HG03378 (cell line): ENCODE data around the gene ARHGAP20.

Experiments
- ATAC-seq: cut with Tn5 transposase; IDR thresholded peaks from one replicate; pipeline ENCODE4 v1.9.1; 2021; ENCODE audit warnings: mild to moderate bottlenecking, moderate library complexity; ENCODE audit not compliant: unreplicated experiment

ARHGAP20 gene, protein sequence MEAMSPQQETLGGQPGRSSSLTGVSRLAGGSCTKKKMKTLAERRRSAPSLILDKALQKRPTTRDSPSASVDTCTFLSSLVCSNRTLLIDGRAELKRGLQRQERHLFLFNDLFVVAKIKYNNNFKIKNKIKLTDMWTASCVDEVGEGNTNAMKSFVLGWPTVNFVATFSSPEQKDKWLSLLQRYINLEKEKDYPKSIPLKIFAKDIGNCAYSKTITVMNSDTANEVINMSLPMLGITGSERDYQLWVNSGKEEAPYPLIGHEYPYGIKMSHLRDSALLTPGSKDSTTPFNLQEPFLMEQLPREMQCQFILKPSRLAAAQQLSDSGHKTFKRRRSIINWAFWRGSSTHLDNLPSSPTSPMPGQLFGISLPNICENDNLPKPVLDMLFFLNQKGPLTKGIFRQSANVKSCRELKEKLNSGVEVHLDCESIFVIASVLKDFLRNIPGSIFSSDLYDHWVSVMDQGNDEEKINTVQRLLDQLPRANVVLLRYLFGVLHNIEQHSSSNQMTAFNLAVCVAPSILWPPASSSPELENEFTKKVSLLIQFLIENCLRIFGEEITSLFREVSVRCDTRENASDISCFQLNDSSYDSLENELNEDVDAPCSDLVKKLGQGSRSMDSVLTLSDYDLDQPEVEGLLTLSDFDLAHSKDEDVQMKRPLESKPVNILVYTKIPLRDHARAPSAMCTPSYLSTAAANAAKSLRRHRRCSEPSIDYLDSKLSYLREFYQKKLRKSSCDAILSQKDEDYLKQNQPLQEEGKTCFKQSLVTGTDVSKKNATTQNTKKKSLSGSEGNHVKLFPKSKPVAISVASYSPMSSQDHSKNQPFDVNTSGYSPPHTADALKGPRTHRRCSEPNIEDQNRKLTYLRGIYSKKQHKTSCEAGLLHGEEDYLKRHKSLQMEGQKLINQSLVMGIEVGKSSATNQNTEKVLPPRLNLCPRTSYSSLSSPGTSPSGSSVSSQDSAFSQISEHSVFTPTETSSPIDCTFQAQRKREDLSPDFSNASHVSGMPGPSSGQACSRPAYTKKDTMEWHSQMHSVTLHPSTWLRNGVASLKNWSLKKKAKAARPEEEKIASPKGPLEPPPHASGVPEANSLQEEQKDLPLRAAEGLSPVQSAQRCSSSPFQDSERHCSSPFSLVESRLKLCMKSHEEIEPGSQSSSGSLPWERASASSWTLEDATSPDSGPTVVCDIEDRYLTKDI

DNA sequence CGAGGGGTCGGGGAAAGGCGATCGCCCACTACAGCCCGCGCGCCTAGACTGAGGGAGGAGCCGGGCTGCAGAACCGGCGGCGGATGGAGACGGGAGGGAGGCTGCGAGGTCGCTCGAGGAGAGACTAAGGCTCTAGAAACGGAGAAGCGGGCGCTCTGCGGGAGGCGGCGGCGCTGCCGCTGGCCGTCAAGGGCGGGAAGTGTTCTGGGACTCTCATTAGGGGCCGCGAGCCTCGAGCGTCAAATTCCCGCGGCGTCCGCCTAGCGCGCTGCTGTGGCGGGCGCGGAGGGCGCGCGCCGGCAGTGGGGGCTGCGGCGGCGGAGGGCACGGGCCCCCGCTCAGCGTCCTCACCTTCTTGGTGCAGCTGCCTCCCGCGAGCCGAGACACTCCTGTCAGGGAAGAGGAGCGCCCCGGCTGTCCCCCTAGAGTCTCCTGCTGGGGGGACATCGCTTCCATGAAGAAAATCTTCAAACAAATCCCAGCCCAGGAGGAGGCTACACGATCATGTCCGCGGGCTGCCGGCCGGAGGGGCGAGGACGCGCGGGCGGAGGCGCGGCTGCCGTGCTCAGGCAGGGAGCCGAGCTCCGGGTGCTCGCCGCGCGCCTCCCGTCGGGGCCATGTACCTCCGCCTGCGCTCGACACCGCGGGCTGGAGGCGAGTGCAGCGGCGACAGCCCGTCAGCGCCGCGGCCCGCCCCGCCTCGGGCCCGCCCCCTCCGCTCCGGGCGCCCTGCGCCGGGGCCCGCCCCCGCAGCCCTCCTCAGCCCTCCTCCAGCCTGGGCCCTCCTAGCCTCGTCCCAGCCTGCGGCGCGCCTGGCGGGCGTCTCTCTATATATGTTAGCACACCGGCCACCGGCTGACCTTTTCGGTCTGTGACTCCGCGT is at the start of gene ARHGAP20:
Gene ARHGAP20, minus strand, starts transcription at position 662 of the 883 bp plus-strand sequence. Its CDS starts 206 bp downstream, at position 456.
- ATAC-seq = peak; percentile 51

DNA sequence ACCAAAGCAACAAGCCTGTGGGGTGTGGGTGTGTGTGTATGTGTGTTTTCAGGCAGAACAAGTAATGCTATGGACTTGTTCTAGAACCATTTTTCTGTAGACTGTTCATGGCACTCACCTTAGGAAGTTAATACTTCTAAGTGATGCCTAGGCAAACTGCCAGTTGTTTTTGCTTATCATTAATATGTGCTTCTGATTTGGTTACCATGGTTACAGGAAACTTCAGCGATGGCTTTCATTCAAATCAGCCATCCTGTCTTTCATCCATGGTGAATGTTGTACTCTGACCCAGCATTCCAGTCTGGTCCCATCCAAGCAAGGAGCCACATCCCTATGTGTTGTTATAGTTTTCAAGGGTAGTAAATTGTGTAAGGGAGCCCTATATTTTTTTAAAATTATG is 49.8 kb upstream of the ARHGAP20 start:
- ATAC-seq = no peak

DNA sequence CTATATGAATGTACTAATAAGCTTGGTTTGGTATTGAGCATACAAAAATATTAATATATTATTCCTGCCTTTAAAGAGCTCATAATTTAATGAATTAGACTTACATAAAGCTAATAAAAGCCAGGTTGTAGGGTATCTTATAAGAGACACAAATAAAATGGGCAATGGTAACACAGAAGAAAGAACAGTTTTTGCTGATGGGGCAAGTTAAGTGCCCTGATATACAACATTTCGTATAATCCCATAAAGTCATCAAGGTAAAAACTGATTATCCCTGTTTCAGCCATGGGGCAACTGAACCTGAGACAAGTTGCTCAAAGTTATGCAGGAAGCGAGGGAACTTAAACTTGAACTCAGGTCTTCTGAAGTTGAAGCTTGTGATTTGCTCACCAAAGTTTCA is 48.9 kb upstream of the ARHGAP20 start:
- ATAC-seq = no peak

DNA sequence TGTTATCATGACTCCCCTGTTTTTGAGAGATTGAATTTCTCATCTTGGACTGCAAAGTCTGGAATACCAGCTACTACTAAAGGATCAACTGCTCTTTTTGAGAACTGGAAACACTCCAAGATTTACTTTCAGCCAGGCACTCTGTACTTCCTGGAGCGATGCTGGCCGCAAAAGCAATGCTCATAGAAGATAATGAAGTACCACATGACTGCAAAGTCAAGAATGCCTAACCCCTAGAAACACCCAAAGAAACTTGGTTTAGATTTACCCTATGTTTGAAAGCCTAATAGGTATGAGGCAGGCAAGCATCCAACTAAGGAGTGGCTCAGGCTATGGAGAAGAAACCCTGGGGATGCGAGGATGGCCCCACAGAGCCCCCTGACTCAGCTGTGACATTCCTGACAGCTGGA is 47.7 kb upstream of the ARHGAP20 start:
- no peak for ATAC-seq

DNA sequence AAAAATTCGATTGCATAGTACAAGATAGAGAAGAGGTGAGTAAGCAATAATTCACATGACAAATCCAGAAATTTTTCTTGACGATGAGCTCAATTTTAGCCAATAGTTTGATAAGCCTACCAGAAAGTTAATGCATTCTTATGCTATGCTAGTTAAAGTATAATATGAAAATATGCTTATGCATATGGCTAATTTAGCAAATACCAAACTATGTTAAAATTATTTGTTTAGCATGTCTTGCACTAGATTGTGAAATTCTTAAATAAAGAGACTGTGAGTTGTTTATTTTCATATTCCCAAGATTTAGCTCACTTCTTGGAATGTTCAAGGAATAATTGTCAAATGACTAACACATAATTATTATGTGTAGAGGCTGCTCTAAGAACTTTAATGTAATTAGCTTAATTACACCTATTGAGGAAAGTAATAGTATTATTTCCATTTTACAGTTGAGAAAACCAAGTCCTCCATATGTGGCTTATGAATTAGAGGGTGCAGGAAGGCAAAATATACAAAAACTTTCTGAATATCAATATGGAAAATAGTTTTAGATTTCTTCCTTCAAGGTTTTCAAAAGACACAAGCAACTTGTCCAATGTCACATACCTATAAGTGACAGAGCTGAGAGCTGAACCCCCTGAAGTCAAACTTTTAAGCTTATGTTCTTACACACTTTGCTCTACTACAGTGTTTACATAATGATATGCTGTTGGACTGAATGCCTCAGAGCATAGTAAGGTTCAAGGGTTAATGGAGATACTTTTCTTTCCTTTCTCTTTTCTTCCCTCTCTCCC is 45.9 kb upstream of the ARHGAP20 start:
- ATAC-seq = no peak

DNA sequence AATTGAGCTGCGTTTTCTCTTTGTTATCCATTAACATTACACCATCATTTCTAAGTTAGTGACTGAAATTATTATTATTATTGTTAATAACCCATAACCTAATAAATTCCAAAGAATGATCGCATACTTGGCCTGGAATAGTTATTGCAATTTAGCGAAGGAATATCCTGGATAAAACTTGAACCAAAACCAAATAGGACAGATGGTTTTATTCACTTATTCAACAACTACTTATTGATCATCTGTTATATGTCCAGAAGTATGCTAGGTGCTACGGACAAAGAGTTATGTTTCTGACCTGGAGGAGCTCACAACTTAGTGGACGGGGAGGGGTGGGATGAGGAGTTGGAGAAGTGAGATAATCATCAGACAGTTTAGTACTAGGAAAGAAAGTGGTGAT is 44.8 kb upstream of the ARHGAP20 start:
- no peak for ATAC-seq

DNA sequence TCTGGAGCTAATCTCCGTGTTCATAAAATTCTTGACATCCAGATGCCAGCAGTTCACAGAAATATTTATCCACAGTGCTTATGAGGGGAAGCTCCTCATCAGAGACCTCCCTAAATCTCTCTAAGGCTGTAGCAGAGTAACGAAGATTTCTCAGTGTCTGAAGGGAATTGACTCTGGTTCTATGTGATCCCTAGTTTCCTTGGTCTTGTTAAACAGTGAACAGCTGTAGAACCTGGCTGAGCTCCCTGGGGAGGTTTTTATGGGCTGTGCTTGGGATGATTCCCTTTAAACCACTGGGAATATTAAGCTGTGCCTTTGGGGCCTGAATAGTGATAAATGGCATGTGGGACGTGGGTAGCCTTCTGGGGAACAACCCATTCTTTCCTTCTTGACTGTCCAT is 43.7 kb upstream of the ARHGAP20 start:
- ATAC-seq = no peak

DNA sequence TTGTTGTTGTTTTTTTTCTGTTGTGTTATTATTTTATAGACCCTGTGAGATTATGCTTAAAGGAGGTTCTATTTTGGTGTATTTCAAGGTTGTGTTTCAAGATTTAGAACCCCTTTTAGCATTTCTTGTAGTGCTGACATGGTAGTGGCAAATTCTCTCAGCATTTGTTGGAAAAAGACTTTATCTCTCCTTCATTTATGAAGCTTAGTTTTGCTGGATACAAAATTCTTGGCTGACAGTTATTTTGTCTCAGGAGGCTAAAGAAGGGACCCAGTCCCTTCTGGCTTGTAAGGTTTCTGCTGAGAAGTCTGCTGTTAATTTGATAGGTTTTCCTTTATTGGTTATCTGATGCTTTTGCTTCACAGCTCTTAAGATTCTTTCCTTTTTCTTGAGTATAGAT is 40.7 kb upstream of the ARHGAP20 start:
- ATAC-seq = no peak

DNA sequence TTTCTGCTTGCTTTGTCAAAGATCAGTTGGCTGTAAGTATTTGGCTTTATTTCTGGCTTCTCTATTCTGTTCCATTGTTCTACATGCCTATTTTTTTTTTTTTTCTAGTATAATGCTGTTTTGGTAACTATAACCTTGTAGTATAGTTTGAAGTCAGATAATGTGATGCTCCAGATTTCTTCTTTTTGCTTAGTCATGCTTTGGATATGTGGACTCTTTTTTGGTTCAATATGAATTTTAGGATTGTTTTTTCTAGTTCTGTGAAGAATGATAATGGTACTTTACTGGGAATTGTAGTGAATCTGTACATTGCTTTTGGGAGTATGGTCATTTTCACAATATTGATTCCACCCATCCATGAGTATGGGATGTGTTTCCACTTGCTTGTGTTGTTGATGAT is 37.9 kb upstream of the ARHGAP20 start:
- no peak for ATAC-seq

DNA sequence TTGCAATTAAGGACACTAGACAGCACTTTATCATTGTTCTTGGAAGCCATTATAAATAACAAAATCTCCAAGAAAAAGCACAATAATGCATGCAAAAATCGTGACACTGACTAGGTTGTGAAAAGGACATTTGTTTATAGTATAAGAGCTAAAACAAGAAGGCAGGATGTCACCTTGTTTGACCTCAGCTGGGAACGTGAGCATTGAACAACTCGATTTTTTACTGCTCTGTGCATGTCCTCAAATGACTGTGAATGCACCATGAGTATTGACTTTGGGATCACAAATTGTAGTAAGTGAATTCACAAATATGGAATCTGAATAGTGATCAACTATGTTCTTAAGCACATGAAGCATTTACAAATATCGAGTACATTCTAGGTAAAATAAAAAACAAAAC is 35.3 kb upstream of the ARHGAP20 start:
- no peak for ATAC-seq

DNA sequence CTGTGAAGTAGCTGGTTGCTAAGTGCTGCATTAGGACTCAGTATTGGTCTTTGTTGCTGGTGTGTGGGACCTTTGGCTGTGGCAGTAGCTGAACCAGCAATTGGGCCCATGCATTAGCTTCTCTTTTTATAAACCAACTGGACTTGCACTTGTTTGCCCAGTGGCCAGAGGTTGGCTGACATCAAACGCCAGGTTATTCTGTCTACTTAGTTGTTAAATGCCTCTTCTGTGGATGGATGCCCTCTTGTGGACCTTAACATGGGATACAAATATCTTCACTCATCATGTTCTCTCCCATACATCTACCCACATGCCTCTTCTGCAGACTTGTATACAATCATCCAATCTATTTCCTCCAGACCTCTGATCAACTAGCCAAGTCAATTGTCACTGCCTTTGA is 26.4 kb upstream of the ARHGAP20 start:
- no peak for ATAC-seq

DNA sequence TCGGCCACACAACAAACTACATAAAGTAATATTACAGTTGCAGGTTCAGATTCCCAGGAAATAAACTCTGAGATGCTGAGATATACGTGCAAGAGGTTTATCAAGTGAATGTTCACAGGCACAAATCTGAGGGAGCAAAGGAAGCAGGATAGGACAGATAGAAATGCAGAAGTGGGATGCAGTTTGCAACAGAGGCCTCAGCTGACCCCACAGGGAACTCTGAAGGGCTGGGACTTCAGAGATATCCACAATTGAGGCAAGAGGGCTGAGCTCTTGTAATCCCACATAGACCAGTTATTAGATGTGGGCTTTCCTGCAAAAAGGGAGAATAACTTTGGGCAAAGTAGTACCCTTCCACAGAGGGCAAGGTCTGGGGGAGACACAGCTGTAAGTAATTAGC is 25.4 kb upstream of the ARHGAP20 start:
- ATAC-seq = no peak

DNA sequence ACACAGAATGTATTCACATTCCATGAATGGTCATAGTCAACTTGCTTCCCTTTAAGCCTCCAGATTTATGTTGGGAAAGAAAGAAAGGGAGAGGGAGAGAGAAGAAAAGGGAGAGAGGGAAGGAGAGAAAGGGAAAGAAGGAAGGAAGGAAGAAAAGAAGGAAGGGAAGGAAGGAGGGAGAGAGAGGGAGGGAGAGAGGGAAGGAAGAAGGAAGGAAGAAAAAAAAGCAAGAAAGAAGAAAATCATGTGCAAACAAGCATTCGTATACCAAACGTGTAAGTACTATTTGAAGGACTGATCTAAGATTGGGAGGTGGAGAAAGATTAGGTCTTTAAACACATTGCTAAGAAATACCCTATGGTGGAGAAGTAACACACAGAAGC is 23.9 kb upstream of the ARHGAP20 start:
- ATAC-seq = no peak

DNA sequence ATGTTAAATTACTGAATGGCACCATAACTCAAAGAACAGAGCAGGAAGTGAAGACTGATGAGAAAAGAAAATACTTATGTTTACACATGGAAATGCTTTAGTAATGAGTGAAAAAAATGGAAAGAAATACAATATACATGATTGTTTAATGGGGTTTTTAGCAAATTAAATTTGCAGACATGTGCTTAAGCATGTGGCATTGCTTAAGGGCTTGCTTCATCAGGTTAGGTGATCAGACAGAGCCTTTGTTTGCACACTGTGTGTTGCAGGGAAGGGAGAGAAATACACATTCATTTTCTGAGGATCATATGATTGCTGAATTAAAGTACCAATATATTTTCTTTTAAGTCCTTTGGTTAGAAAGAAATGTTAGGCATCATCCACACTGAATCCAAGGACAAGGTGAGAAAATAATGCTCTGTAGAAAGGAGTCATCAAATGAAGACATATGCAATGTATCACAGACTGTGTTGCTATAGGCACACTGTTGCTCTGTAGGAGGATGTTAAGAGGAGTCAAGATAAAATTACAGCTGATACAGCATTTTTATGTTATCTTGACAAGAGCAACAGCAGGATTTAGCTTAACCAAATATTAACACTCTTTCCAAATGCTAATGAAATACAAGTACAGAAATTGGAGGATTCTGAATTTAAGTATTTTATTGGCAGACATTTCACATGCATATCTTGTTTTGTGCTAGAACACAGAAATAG is 23.4 kb upstream of the ARHGAP20 start:
- ATAC-seq = no peak

DNA sequence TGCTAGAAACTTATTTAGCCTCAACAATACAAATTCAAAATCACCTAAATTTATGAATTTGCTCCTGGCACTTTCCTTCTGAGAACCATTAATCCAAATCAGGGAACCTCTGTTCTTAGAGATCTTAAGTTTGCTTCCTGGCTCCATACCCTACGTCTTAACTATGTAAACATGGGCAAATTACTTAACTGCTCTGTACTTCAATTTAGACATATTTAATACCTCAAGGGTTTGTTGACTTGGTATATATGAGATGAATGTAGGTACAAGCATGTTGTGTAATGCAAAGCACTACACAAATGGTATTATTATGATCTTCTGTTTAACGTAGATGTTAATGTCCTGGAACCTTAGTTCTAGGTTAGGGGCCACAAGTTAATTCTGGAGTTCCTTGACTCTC is 22.6 kb upstream of the ARHGAP20 start:
- no peak for ATAC-seq

DNA sequence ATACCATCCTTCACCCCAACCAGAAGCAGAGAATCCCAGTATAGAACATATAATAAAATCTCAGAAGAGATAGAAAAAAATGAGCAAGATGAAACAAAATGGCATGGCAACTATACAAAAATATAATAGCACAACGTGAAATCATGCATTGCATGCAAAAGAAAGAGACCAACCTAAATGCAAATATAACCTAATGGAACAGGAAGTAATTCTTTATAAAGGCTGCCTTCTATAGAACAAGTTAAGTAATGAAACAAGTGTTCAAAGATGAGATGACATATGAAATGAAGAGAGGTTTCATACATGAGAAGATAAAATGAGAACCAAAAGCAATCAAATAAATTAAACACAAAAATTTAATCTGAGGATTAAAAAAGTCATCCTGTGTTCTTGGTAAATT is 18.5 kb upstream of the ARHGAP20 start:
- ATAC-seq = no peak

DNA sequence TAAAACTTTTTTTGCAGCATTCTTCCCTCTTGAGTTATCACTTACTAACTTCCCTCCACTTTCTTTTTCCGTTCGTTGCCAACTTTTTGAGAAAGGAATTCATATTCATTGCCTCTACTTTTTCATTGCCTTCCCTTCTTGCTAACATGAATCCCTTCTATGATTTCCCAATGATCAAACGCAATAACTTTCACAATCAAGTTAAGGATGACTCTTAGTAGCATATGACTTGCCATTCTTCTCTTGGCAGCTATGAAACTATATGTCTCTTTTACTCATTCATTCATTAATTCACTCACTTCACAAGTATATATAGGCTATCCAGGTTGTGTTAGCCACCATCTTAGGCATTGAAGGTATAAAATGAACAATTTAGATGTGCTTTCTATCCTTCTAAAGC is 16.6 kb upstream of the ARHGAP20 start:
- no peak for ATAC-seq

DNA sequence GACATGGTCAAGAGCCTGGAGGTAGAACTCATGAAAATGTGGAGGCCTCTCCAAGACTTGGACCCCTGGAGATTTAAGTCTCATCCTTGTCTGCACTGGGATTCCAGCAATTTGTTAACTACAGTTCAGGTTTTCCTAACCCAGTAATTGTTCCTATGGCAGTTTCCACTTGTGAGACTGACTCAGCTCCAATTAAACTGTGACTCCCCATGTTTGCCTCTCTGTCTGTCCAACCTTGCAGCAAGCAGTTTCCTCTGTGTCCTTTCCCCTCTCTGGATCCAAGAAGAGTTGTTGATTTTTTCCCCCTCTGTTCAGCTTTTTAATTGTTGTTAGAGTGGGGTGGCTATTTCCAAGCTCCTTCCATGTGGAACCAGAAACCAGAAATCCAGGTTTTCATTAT is 16.2 kb upstream of the ARHGAP20 start:
- ATAC-seq = no peak

DNA sequence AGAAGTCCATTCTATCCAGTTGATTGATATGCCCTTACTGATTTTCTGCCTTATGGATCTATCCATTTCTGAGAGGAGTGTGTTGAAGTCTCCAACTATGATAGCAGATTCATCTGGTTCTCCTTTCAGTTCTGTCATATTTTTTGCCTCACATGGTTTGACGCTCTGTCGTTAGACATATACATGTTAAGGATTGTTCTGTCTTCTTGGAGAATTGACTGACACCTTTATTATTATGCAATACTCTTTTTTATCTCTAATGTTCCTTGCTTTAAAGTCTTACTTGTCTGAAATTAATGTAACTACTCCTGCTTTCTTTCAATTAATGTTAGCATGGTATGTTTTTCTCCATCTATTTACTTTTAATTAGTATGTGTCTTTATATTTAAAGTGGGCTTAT is 12.1 kb upstream of the ARHGAP20 start:
- ATAC-seq = no peak
